ENCODE data around the gene UNC5A.

DNA sequence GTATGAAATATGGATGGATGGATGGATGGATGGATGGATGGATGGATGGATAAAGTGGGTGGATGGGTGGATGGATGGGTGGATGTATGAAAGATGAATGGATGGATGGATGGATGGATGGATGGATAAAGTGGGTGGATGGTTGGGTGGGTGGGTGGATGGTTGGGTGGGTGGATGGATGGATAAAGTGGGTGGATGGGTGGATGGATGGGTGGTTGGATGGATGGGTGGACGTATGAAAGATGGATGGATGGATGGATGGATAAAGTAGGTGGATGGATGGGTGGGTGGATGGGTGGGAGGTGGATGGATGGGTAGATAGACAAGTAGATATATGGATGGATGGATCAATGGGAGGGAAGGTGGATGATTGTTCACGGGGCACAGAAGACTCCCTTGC is 19.0 kb downstream of the UNC5A start:
- TF ChIP-seq, protein P1, sequence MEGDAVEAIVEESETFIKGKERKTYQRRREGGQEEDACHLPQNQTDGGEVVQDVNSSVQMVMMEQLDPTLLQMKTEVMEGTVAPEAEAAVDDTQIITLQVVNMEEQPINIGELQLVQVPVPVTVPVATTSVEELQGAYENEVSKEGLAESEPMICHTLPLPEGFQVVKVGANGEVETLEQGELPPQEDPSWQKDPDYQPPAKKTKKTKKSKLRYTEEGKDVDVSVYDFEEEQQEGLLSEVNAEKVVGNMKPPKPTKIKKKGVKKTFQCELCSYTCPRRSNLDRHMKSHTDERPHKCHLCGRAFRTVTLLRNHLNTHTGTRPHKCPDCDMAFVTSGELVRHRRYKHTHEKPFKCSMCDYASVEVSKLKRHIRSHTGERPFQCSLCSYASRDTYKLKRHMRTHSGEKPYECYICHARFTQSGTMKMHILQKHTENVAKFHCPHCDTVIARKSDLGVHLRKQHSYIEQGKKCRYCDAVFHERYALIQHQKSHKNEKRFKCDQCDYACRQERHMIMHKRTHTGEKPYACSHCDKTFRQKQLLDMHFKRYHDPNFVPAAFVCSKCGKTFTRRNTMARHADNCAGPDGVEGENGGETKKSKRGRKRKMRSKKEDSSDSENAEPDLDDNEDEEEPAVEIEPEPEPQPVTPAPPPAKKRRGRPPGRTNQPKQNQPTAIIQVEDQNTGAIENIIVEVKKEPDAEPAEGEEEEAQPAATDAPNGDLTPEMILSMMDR (conservative IDR thresholded peaks at IDR 0.05; ENCODE audit: low read depth, low read length): no peak
- TF ChIP-seq EZH2 (IDR thresholded peaks at IDR 0.05; ENCODE audit: low read length, unreplicated experiment): no peak

Measured in PC-3 (cell line).